Measurements from ENCODE around the gene NCKAP5. TPM values are rescaled to one million over a fixed set of nuclear protein-coding genes. Genes with fewer than 3 reads are reported as not detected.

The NCKAP5 gene
- total and polyA plus RNA-seq, 2 experiments from 2014 or later: 0.65 to 0.86 TPM

DNA sequence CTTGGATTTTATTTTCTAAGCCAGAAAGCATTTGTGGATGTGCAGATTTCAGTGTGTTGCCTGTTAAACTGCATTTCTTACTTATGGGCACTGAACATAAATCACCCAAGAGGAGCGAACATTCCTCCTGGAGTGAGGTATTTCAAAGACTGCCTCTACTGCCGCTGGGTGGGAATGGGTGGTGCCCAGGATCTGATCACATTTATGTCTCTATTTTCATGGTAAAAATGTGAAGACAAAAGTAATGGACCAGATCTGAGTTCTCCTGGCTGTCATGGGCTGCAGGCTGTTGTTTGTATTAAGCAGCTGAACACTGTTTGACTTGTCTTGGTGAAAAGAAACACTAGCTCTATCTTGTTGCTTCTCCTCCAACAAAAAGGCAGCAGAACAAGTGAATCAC is 251.7 kb downstream of the NCKAP5 start:
- H3K27me3 ChIP-seq (replicated peaks; ENCODE audit: insufficient read depth): no peaks in the 10 kb centered on the region
- no peaks in the 10 kb centered on the region for H4K20me1 ChIP-seq (ENCODE audit: insufficient read depth)
- no peaks in the 10 kb centered on the region for H3F3A ChIP-seq (ENCODE audit: insufficient read depth)
- H3K4me3 ChIP-seq: no peak overlapping the region
- no peak overlapping the region for H3K9ac ChIP-seq
- no peaks in the 10 kb centered on the region for H3K4me1 ChIP-seq (ENCODE audit: insufficient read depth)
- no peaks in the 10 kb centered on the region; the same call in 1 of the 2 replicates for H3K9me2 ChIP-seq (ENCODE audit: insufficient read depth)
- WGBS, 2 experiments (ENCODE audit: low coverage in 1 of 2, low lambda C conversion rate in 2 of 2, missing lambda C conversion rate in 2 of 2): 62% methylated on average over 2 of the region's 2 CpGs
- TF ChIP-seq EZH2 (IDR thresholded peaks at IDR 0.05; ENCODE audit: insufficient read depth, poor library complexity, severe bottlenecking) (no peak), EZH2phosphoT487 (IDR thresholded peaks at IDR 0.05; ENCODE audit: insufficient read depth, low read depth) (no peak)
- H2AFZ ChIP-seq: no peak overlapping the region
- H3K36me3 ChIP-seq (ENCODE audit: low read depth): no peaks in the 10 kb centered on the region
- no peak overlapping the region for H3K4me2 ChIP-seq (ENCODE audit: unreplicated experiment)
- no peak overlapping the region for H3K27ac ChIP-seq
- no peaks in the 10 kb centered on the region for H3K9me3 ChIP-seq (ENCODE audit: low read depth)
- no peak for DNase-seq
- in situ Hi-C loops (cut with MboI): no loop called here
- H3K79me2 ChIP-seq (ENCODE audit: insufficient read depth): no peaks in the 10 kb centered on the region

- Histone ChIP-seq H3K9ac (no peak overlapping the region), H3K9me2 (ENCODE audit: insufficient read depth) (no peaks in the 10 kb centered on the region; the same call in 1 of the 2 replicates), H3K36me3 (ENCODE audit: low read depth) (no peaks in the 10 kb centered on the region), H3K79me2 (ENCODE audit: insufficient read depth) (no peaks in the 10 kb centered on the region), H3K27ac (no peak overlapping the region), H3K9me3 (ENCODE audit: low read depth) (no peaks in the 10 kb centered on the region), H3K27me3 (replicated peaks; ENCODE audit: insufficient read depth) (no peaks in the 10 kb centered on the region), H3K4me3 (no peak overlapping the region), H3F3A (ENCODE audit: insufficient read depth) (no peaks in the 10 kb centered on the region), H4K20me1 (ENCODE audit: insufficient read depth) (no peaks in the 10 kb centered on the region), H3K4me2 (ENCODE audit: unreplicated experiment) (no peak overlapping the region), H2AFZ (no peak overlapping the region), H3K4me1 (ENCODE audit: insufficient read depth) (no peaks in the 10 kb centered on the region)
- DNase-seq: no peak
- WGBS, 2 experiments (ENCODE audit: low coverage in 1 of 2, low lambda C conversion rate in 2 of 2, missing lambda C conversion rate in 2 of 2): 47 to 56% methylated on average over 6 of the region's 6 CpGs
- in situ Hi-C loops (cut with MboI): no loop called here
- TF ChIP-seq EZH2 (IDR thresholded peaks at IDR 0.05; ENCODE audit: insufficient read depth, poor library complexity, severe bottlenecking): no peak
Observed at GRCh38 chr2:133315280-133315679, 253.0 kb downstream of the NCKAP5 start.

GRCh38 chr2:133314795-133315194 is 253.5 kb downstream of the NCKAP5 start:
- Histone ChIP-seq H3K27me3 (replicated peaks; ENCODE audit: insufficient read depth) (no peaks in the 10 kb centered on the region), H3K9ac (no peak overlapping the region), H3K4me1 (ENCODE audit: insufficient read depth) (no peaks in the 10 kb centered on the region), H3K9me2 (ENCODE audit: insufficient read depth) (no peaks in the 10 kb centered on the region; the same call in 1 of the 2 replicates), H3K36me3 (ENCODE audit: low read depth) (no peaks in the 10 kb centered on the region), H3F3A (ENCODE audit: insufficient read depth) (no peaks in the 10 kb centered on the region), H3K79me2 (ENCODE audit: insufficient read depth) (no peaks in the 10 kb centered on the region), H3K27ac (no peak overlapping the region), H2AFZ (no peak overlapping the region), H3K4me2 (ENCODE audit: unreplicated experiment) (no peak overlapping the region), H3K9me3 (ENCODE audit: low read depth) (no peaks in the 10 kb centered on the region), H3K4me3 (no peak overlapping the region), H4K20me1 (ENCODE audit: insufficient read depth) (no peaks in the 10 kb centered on the region)
- in situ Hi-C loops (cut with MboI): no loop called here
- WGBS, 2 experiments (ENCODE audit: low coverage in 1 of 2, low lambda C conversion rate in 2 of 2, missing lambda C conversion rate in 2 of 2): 71 to 80% methylated on average over 4 of the region's 4 CpGs
- TF ChIP-seq EZH2 (IDR thresholded peaks at IDR 0.05; ENCODE audit: insufficient read depth, poor library complexity, severe bottlenecking) (no peak), EZH2phosphoT487 (IDR thresholded peaks at IDR 0.05; ENCODE audit: insufficient read depth, low read depth) (no peak)
- no peak for DNase-seq

DNA sequence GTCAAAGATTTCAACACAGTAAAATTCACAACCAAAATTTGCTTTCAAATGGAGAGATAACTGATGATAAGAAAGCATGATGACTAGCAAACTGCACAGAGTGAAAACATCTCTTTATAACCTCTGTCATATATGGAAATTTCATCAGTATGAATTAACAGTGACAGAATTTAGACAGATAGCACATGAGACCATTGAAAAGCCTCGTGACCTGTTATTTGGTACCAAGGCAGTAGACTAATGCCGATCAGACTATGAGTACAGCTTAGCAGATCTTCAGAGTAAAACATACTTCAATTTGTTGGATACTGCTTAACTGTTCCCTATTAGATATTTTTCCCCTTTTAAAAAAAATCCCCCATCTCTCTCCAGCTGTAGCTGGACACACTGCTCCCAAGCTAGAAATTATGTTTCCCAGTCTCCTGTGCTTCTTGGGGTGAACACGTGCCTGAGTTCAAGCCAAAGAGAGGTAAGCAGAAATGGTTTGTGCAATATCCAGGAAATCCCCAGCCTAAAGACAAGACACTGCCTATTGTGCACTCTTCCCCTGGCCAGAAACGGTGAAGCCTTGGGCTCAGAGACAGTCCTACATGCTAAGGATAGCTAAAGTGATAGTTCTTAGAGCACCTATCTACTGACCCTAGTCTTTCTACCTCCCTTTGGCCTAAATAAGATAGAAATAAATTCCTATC is 256.1 kb downstream of the NCKAP5 start:
- Histone ChIP-seq H4K20me1 (ENCODE audit: insufficient read depth) (no peaks in the 10 kb centered on the region), H3K27me3 (replicated peaks; ENCODE audit: insufficient read depth) (no peaks in the 10 kb centered on the region), H3K27ac (no peak overlapping the region), H3K9me2 (ENCODE audit: insufficient read depth) (no peaks in the 10 kb centered on the region; the same call in 1 of the 2 replicates), H3K36me3 (ENCODE audit: low read depth) (no peaks in the 10 kb centered on the region), H3F3A (ENCODE audit: insufficient read depth) (no peaks in the 10 kb centered on the region), H2AFZ (no peak overlapping the region), H3K79me2 (ENCODE audit: insufficient read depth) (no peaks in the 10 kb centered on the region), H3K4me2 (ENCODE audit: unreplicated experiment) (no peak overlapping the region), H3K4me3 (no peak overlapping the region), H3K9ac (no peak overlapping the region), H3K4me1 (ENCODE audit: insufficient read depth) (no peaks in the 10 kb centered on the region), H3K9me3 (ENCODE audit: low read depth) (no peaks in the 10 kb centered on the region)
- 53 to 54% methylated on average over 4 of the region's 4 CpGs for WGBS, 2 experiments (ENCODE audit: low coverage in 1 of 2, low lambda C conversion rate in 2 of 2, missing lambda C conversion rate in 2 of 2)
- TF ChIP-seq EZH2phosphoT487 (IDR thresholded peaks at IDR 0.05; ENCODE audit: insufficient read depth, low read depth): no peak
- no peak for TF ChIP-seq EZH2 (IDR thresholded peaks at IDR 0.05; ENCODE audit: insufficient read depth, poor library complexity, severe bottlenecking)
- no peak for DNase-seq
- in situ Hi-C loops (cut with MboI): no loop called here

Measured in GM23248 (cell line).